Left forelimb (tissue), 1 donor: ENCODE measurements around the gene INTS14.
"Not testable (repeated sequence)": the region's sequence is repeated elsewhere in the genome, so short reads cannot be mapped to it uniquely, and the experiment has no call there.

Experiments
- DNase-seq: peaks from one replicate; pipeline ENCODE4 v3.0.0-alpha.2; 2018; ENCODE audit warnings: low spot score

The INTS14 gene

GRCh38 chr15:65630760-65631159 is 19.8 kb upstream of the INTS14 start:
- DNase-seq = no peak

- DNase-seq = no peak
Observed at GRCh38 chr15:65629548-65629947, 18.6 kb upstream of the INTS14 start.

GRCh38 chr15:65626856-65627255 is 15.9 kb upstream of the INTS14 start:
- DNase-seq = no peak

GRCh38 chr15:65623103-65623502 is 12.2 kb upstream of the INTS14 start:
- no peak for DNase-seq

GRCh38 chr15:65621638-65622037 is 10.7 kb upstream of the INTS14 start, which contains the start of gene SLC24A1:
SLC24A1 (plus strand) TSS chr15:65621938; CDS start chr15:65624081, 2,143 bp downstream.
- no peak for DNase-seq

- DNase-seq = no peak
Observed at GRCh38 chr15:65620833-65621232, 9.9 kb upstream of the INTS14 start.

GRCh38 chr15:65619626-65620290 is 8.8 kb upstream of the INTS14 start:
- no peak for DNase-seq

- no peak for DNase-seq
Observed at GRCh38 chr15:65618560-65619109, 7.7 kb upstream of the INTS14 start.

GRCh38 chr15:65615887-65616286 is 5.0 kb upstream of the INTS14 start:
- DNase-seq = not testable (repeated sequence)

GRCh38 chr15:65612949-65613744 is 2.2 kb upstream of the INTS14 start:
- no peak for DNase-seq

GRCh38 chr15:65612616-65612946 is 1.6 kb upstream of the INTS14 start:
- DNase-seq = no peak

- no peak for DNase-seq
Observed at GRCh38 chr15:65611888-65612615, 1.1 kb upstream of the INTS14 start.

GRCh38 chr15:65603559-65603958 is 7.4 kb downstream of the INTS14 start:
- no peak for DNase-seq

GRCh38 chr15:65603134-65603533 is 7.8 kb downstream of the INTS14 start:
- no peak for DNase-seq

- DNase-seq = no peak
Observed at GRCh38 chr15:65599677-65600076, 11.3 kb downstream of the INTS14 start.

GRCh38 chr15:65598468-65598867 is 12.5 kb downstream of the INTS14 start:
- DNase-seq = no peak

GRCh38 chr15:65595960-65596359 is 15.0 kb downstream of the INTS14 start:
- no peak for DNase-seq

- no peak for DNase-seq
Observed at GRCh38 chr15:65587094-65587493, 23.8 kb downstream of the INTS14 start.

GRCh38 chr15:65584241-65584640 is 26.7 kb downstream of the INTS14 start:
- no peak for DNase-seq

GRCh38 chr15:65583701-65584100 is 27.2 kb downstream of the INTS14 start:
- no peak for DNase-seq

- no peak for DNase-seq
Observed at GRCh38 chr15:65580287-65580686, 30.6 kb downstream of the INTS14 start.

GRCh38 chr15:65579762-65580161 is 31.2 kb downstream of the INTS14 start:
- DNase-seq = no peak
